G401.6 (cell line): ENCODE measurements around the gene MLIP.

Experiments
- FAIRE-seq: peaks from 2 replicates; lab custom pipeline; 2012; peaks lifted over from hg19 to GRCh38; lab: Jason Lieb, UNC

Gene MLIP

DNA sequence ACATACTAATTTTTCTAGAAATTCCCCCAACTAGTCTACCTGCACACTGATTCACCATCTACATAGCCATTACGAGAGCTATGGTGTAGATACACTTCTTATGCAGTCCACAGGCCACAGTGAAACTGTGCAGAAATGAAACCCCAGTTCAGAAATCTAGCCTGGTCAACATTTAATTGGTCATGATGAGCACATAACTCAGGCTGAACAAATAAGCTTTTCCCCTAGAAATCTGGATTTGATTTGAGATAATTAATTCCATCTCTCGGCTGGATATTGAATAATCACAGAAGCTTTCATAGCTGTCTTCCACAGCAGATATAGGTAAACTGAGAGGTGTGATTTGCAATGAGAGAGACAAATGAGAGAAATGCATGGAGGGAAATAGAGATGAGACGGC is 174.4 kb downstream of the MLIP start:
- no peak for FAIRE-seq

DNA sequence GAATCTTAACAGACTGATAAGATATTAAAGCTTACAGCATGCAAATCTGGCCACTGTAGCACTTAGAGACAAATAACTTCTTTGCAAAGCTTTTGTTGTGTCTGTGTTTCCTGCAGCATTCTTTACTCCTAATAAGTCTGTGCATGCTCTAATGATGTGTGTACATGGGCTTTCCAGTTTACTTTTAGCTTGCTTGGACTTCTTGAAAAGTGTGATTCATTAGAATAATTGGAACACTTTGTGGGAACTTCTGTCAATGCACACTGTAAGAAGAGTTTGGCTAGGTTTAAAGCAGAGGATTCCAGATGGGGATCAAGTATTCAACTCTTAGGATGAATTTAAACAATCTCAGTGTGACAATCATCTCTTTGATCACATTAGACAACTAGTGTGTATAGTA is 174.9 kb downstream of the MLIP start:
- FAIRE-seq = no peak

DNA sequence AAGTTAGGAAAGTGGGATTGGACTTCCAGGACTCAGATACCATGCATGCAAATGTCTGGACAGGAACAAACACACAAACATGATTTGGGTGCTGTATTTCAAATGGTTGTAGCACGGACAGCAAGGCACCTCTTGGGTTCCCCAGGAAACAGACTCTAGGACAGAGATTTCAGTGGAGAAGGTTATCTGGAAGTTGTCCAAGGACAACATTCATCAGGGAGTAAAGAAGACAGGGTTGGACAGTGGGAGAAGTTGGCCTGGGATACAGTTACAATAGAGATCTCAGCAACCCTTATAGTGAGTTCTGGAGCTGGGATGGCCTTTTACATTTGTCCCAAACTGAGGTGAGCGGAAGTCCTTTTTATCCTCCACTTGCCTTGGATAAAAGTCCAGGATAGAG is 177.2 kb downstream of the MLIP start:
- no peak for FAIRE-seq

DNA sequence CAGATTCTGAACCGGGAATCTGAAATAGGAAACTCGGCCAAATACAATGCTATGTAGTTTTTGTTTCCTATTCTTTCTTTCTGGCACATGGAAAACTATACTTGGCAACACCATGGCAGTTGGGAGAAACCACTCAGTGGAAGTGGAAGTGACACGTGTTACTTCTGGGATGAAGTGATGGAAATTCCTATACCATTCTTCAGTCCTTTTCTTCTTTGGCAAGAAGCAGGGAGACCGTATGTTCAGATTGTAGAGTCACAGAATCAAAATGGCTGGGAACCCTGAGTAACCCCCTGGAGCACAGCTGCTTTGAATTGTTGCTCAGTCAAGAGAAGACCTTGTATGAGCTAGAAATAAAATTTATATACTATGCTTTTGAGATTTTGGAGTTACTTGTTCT is 178.2 kb downstream of the MLIP start:
- FAIRE-seq = no peak

DNA sequence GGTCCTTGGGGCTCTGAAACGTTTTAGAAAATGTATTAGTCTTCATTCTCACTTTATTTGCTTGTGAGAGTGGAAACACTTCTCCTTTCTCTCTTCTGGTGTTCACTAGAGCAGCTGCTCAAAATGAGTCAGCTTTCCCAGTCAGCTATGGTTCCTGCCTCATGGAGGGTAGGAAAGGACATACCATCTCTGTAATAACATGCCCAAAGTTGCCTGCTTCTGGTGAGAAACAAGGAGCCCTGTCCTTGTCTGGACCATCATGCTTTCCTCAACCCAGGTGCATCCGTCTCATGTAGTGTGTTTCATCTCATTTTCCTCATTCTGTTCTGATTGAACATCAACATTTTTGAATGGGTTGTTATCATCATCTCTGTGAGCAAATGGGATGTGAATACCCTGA is 179.9 kb downstream of the MLIP start:
- FAIRE-seq = no peak

DNA sequence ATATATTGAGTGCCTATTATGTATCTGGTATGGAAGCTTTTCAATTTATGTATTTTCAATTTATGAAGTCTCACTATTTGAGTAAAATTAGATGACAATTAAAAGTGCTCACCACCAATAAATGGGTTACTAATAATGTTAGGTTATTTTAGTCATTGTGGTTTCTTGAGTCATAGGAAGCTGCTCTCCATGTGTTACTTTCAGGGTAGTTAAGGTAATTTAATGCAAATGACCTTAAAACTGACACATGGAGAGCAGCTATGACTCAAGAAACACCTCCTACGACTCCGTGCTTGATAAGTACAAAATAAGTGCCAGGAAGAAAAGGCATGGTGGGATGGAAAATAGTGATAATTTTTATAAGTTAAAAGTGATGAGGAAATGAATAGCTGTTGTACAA is 180.5 kb downstream of the MLIP start:
- no peak for FAIRE-seq

DNA sequence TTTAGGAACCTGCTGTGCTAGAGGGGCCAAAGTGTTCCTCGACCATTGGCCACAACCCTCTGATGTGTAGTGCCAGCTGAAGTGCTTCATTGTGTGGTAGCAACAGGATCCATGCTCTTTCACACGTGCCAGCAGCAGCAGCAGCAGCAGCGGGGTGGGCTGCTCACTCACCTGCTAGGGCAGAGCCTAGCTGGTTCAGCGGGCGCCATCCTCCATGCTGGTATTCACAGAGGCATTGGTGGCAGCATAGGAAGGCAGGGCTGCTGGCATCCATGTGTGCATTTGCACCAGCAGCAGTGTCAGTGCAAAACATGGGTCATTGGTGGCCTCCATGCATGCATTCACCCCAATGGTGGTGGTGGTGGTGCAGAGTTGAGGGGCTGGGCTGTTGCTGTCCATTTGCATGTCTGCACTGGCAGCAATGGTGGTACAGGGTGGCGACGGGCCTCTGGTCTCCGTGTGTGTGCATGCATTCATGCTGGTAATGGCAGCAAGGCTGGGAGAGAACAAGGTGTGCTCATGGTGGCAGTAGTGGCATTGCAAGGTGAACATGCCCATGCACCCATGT is 183.8 kb downstream of the MLIP start:
- no peak for FAIRE-seq

DNA sequence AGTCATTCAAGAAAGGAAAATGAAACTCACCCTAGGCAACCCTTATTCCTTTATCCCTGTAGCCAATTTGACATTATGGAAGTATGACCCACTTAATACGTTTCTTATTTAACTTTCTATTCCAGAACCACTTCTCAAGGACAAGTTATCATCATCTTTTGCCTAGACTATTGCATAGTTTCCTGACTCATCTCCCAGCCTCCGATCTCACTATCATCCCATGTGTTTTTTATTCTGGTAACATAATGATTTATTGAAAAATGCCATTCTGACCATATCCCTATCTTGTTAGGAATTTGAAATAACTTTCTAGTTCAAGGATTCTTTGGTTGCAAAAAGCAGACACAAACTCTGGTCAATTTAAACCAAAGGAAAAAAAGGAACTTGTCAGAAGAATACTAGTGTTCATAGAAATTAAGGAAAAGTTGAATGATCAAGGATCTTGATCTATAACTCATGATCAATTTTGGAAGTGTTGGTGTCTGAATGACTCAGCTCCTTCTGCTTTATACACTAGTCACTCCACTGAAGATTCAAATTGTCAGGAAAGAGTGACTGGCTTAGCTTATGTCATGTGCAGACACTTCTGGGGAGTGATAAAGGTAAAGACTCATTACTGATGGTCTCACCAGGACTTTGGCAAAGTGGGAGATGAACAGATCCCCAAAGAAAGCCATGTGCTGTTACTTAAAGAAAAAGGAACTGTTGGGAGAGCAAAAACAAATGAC is 188.5 kb downstream of the MLIP start:
- FAIRE-seq = no peak

DNA sequence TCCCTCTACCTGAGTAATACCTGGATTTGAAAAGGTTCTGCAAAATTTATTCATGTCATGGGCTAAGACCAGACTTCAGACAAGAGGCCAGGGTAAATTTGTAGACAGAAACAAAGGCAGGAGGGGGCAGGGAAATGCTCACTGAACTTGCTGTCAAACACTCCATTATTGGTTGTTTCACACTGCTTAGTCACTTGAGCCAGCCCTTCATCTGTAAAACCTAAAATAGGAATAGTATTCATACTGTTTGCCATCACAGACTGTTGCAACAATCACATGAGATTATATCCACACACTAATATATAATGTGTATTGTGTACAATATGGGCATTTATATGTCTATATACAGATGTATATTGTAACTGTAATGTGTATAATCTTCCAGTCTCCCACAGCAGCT is 190.5 kb downstream of the MLIP start:
- FAIRE-seq = no peak

DNA sequence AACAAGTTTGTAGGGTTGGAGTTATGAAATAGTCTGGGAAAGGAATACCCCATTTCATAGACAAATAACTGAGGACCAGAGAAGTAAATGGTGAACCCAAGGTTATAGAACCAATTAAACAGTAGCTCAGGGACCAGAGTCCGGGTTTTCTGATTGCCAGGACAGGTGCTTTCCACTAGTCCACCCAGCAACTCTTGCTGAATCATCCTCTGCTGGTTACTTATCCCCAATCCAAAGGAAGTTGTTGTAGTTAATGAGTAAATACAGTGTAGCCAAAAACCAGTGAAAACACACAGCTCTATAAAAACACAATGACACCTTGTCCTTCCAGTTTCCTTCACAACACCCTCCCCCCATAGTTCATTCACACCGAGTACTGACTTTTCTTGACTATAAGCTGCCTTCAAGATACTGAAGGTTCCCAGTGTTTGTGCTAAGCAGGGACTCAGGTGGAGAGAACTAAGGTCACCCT is 196.2 kb downstream of the MLIP start:
- no peak for FAIRE-seq

DNA sequence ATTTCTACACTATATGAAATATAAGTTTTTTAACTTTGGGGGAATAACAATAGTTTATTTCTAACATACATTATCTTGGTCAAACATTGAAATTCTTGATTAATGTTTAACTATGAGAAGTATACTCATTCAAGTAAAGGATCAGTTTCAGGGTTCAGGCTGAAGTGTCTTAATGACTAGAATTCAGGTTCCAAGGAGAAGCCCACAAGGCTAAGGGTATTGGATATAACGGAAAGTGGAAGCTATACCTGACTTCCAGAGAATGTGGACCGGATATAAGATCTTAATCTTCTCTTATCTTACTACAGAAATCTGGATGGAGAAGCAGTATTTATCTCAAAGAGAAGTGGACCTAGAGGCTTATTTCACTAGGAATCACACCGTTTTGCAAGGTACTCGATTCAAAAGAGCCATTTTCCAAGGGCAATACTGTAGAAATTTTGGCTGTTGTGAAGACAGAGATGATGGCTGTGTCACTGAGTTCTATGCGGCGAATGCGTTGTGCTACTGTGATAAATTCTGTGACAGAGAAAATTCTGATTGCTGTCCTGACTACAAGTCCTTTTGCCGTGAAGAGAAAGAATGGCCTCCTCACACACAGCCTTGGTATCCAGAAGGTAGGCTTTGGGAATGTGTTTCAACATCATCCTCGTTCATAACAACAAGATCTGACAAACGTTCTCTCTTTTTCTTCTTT is 197.2 kb downstream of the MLIP start, which contains the start of gene TINAG:
TSS of gene TINAG (plus strand) at position 153 of the 697 bp plus-strand sequence. CDS start at position 263, 110 bp downstream.
- FAIRE-seq = no peak

DNA sequence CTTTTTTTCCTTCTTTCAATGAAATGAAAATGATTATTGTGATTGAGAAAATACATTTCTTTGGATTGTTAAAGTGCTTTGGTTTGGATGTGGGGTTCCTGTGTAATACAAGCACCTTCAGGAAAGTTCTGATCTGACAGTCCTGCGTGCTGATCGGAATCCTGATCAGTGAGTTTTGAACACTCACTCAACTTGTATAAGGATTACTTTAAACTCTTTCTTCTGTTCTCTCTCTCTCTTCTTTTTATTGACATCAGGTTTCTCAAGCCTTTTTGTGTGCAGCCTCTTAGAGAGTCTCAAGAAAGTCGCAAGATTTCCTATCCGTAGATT is 197.7 kb downstream of the MLIP start:
- FAIRE-seq = no peak

DNA sequence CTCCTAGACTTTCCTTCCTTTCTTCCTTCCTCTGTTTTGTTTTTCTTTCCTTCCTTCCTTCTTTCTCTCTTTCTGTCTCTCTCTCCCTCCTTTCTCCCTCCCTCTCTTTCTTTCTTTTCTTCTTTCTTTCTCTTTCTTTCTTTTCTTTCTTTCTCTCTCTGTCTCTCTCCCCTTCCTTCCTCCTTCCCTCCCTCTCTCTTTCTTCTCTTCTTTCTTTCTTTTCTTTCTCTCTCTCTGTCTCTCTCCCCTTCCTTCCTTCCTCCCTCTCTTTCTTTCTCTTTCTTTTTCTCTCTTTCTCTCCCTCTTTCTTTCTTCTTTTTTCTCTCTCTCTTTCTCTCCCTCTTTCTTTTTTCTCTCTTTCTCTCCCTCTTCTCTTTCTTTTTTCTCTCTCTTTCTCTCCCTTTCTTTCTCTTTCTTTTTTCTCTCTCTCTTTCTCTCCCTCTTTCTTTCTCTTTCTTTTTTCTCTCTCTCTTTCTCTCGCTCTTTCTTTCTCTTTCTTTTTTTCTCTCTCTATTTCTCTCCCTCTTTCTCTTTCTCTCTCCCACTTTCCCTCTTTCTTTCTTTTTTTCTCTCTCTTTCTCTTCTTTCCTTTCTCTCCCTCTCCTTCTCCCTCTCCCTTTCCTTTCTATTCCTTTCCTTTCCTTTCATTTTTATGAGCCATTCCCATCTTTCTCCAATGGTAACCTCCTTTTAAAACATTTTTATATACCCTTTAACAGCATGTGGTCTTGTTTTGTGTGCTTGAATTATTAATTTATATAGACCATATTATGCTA is 199.3 kb downstream of the MLIP start:
- no peak for FAIRE-seq

DNA sequence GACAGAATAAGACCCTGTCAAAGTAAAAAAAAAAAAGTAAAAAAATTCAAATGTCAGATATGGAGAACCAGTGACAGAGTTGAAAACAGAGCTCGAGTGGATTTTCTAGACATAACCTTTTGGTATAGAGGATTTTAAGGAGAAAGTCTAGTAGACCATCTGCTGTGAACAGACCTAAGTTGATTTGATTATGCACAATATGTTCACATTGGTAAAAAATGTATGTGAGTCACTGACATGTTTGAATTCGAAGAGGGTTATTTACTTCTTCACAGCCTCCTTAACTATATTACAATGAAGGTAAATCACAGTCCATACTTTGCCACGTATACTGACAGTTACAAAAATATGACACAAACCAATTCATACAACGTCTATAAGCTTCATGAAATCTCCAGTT is 204.4 kb downstream of the MLIP start:
- FAIRE-seq = no peak
